GM23338 (cell line): ENCODE results near the gene LINC00305. TPM values are rescaled to one million over a fixed set of nuclear protein-coding genes. Genes with fewer than 3 reads are reported as not detected.

Experiments used
- ATAC-seq: fragments of 200-7000 bp; cut with Tn5 transposase; 3 replicates; pipeline ENCODE4 v1.9.1; 2020
- DNase-seq: peaks from one replicate; pipeline ENCODE4 v3.0.0-alpha.2; 2015; ENCODE audit warnings: low spot score
- H2AFZ ChIP-seq: fragments of 200-600 bp; sonication (generic); 2 replicates; pipeline ENCODE4 v1.8.0; 2016; ENCODE audit warnings: antibody characterized with exemption, mild to moderate bottlenecking, moderate library complexity
- H3F3A ChIP-seq: fragments of 200-600 bp; sonication (generic); replicated peaks from 2 replicates; pipeline ENCODE4 v1.8.0; 2017; ENCODE audit warnings: antibody characterized with exemption, mixed run types, low read depth
- H3K27ac ChIP-seq: fragments of 200-600 bp; sonication (generic); 2 replicates; pipeline ENCODE4 v1.6.1; 2016; ENCODE audit warnings: low read depth
- H3K27me3 ChIP-seq: fragments of 200-600 bp; sonication (generic); 2 replicates; pipeline ENCODE4 v1.8.0; 2016; ENCODE audit warnings: mild to moderate bottlenecking, mixed run types, moderate library complexity; ENCODE audit not compliant: insufficient read depth
- H3K36me3 ChIP-seq: fragments of 200-600 bp; sonication (generic); 2 replicates; pipeline ENCODE4 v1.8.0; 2016; ENCODE audit warnings: mild to moderate bottlenecking; ENCODE audit not compliant: insufficient read depth
- H3K4me1 ChIP-seq: fragments of 200-600 bp; sonication (generic); 2 replicates; pipeline ENCODE4 v1.8.0; 2016; ENCODE audit warnings: mild to moderate bottlenecking, moderate library complexity; ENCODE audit not compliant: insufficient read depth
- H3K4me2 ChIP-seq: fragments of 200-600 bp; sonication (generic); 2 replicates; pipeline ENCODE4 v1.7.1; 2017; ENCODE audit warnings: mixed run types
- H3K4me3 ChIP-seq: fragments of 200-600 bp; sonication (generic); 2 replicates; pipeline ENCODE4 v1.6.1; 2016; ENCODE audit warnings: mixed run types
- H3K79me2 ChIP-seq: fragments of 200-600 bp; sonication (generic); replicated peaks from 2 replicates; pipeline ENCODE4 v1.8.0; 2017; ENCODE audit warnings: mild to moderate bottlenecking; ENCODE audit not compliant: insufficient read depth
- H3K9me2 ChIP-seq: fragments of 200-600 bp; sonication (generic); 2 replicates; pipeline ENCODE4 v1.8.0; 2017; ENCODE audit not compliant: insufficient read depth
- H4K20me1 ChIP-seq: fragments of 200-600 bp; sonication (generic); replicated peaks from 2 replicates; pipeline ENCODE4 v1.8.0; 2017; ENCODE audit warnings: mild to moderate bottlenecking; ENCODE audit not compliant: insufficient read depth
- H3K27ac Mint-ChIP-seq: 2 replicates; pipeline ENCODE4 v1.8.0; 2020; ENCODE audit warnings: inconsistent platforms, mild to moderate bottlenecking, moderate library complexity, mixed read lengths
- H3K27me3 Mint-ChIP-seq: 3 replicates; pipeline ENCODE4 v1.8.0; 2022; ENCODE audit warnings: low read depth, mild to moderate bottlenecking, moderate library complexity, mixed read lengths, inconsistent platforms; ENCODE audit not compliant: insufficient read depth, poor library complexity
- H3K36me3 Mint-ChIP-seq: 3 replicates; pipeline ENCODE4 v1.8.0; 2021; ENCODE audit warnings: low read depth, mild to moderate bottlenecking, inconsistent platforms, moderate library complexity, mixed read lengths
- H3K4me1 Mint-ChIP-seq: 3 replicates; pipeline ENCODE4 v1.8.0; 2020; ENCODE audit warnings: mild to moderate bottlenecking, inconsistent platforms, mixed read lengths
- H3K4me3 Mint-ChIP-seq: 3 replicates; pipeline ENCODE4 v1.8.0; 2021; ENCODE audit warnings: moderate library complexity, mild to moderate bottlenecking, inconsistent platforms, mixed read lengths
- H3K9me3 Mint-ChIP-seq: 3 replicates; pipeline ENCODE4 v1.8.0; 2020; ENCODE audit warnings: moderate library complexity, mild to moderate bottlenecking, inconsistent platforms, mixed read lengths
- CREB1 ChIP-seq: fragments of 250-450 bp; sonication (Bioruptor Pico); IDR thresholded peaks from 2 replicates; pipeline ENCODE4 v1.5.0; 2020; ENCODE audit warnings: low read depth, mild to moderate bottlenecking, moderate library complexity
- EZH2 ChIP-seq: fragments of 200-600 bp; sonication (generic); IDR thresholded peaks from one replicate; pipeline ENCODE4 v1.8.0; 2017; ENCODE audit warnings: antibody characterized with exemption, mild to moderate bottlenecking, low read depth; ENCODE audit not compliant: unreplicated experiment
- NANOG ChIP-seq: IDR thresholded peaks from 2 replicates; pipeline ENCODE4 v1.6.1; 2016; ENCODE audit warnings: antibody characterized with exemption, borderline replicate concordance
- STAT1 ChIP-seq: IDR thresholded peaks from one replicate; pipeline ENCODE4 v1.6.1; 2016; ENCODE audit warnings: antibody characterized with exemption; ENCODE audit not compliant: unreplicated experiment
- ZNF114 ChIP-seq: fragments of 250-450 bp; sonication (Bioruptor Pico); IDR thresholded peaks from 2 replicates; pipeline ENCODE4 v1.5.0; 2020; ENCODE audit warnings: mild to moderate bottlenecking, moderate library complexity
- ZNF331 ChIP-seq: fragments of 250-450 bp; sonication (Bioruptor Pico); IDR thresholded peaks from 2 replicates; pipeline ENCODE4 v1.5.0; 2020; ENCODE audit warnings: low read depth, mild to moderate bottlenecking, moderate library complexity
- polyA plus RNA-seq: library from polyadenylated mRNA; unstranded; fragments of >200 nt; fragmentation: Nextera tagmentation; extraction: Ambion mirVana; gene quantifications from 2 replicates; pipeline ENCODE4 v1.2.1, GENCODE V29; 2016
- total RNA-seq: library from RNA; depleted of rRNA; stranded (reverse); fragments of >200 nt; shearing (Covaris generic); gene quantifications from 2 replicates; pipeline ENCODE4 v1.2.3, GENCODE V29; 2014
- TF ChIP-seq, protein P1 (sequence below): fragments of 250-450 bp; sonication (Bioruptor Pico); IDR thresholded peaks from 2 replicates; pipeline ENCODE4 v1.5.0; 2020; ENCODE audit warnings: mild to moderate bottlenecking, moderate library complexity
- TF ChIP-seq, protein P2 (sequence below): IDR thresholded peaks from 2 replicates; pipeline ENCODE4 v1.6.1; 2016; ENCODE audit warnings: antibody characterized with exemption

Gene LINC00305
- total and polyA plus RNA-seq, 2 experiments from 2014 or later = not detected

DNA sequence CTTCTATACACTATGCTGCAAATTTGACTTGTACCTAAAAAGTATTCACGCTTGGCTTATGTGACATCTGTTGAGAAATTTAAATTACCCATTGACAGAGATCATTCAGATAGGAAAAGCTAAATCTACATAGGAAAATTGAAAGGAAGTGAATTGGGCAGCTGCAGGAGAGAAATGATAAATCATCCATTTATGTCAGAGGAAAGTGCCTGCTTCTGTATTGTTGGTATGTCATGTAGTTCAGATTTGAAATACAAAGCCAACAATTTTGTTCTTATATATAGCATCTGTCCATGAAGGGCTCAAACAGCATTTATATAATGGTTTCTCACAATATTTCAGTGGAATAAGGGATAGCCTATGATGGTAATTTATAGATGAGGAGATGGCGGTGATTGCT is 17.6 kb downstream of the LINC00305 start (continued):
- TF ChIP-seq, protein P1, sequence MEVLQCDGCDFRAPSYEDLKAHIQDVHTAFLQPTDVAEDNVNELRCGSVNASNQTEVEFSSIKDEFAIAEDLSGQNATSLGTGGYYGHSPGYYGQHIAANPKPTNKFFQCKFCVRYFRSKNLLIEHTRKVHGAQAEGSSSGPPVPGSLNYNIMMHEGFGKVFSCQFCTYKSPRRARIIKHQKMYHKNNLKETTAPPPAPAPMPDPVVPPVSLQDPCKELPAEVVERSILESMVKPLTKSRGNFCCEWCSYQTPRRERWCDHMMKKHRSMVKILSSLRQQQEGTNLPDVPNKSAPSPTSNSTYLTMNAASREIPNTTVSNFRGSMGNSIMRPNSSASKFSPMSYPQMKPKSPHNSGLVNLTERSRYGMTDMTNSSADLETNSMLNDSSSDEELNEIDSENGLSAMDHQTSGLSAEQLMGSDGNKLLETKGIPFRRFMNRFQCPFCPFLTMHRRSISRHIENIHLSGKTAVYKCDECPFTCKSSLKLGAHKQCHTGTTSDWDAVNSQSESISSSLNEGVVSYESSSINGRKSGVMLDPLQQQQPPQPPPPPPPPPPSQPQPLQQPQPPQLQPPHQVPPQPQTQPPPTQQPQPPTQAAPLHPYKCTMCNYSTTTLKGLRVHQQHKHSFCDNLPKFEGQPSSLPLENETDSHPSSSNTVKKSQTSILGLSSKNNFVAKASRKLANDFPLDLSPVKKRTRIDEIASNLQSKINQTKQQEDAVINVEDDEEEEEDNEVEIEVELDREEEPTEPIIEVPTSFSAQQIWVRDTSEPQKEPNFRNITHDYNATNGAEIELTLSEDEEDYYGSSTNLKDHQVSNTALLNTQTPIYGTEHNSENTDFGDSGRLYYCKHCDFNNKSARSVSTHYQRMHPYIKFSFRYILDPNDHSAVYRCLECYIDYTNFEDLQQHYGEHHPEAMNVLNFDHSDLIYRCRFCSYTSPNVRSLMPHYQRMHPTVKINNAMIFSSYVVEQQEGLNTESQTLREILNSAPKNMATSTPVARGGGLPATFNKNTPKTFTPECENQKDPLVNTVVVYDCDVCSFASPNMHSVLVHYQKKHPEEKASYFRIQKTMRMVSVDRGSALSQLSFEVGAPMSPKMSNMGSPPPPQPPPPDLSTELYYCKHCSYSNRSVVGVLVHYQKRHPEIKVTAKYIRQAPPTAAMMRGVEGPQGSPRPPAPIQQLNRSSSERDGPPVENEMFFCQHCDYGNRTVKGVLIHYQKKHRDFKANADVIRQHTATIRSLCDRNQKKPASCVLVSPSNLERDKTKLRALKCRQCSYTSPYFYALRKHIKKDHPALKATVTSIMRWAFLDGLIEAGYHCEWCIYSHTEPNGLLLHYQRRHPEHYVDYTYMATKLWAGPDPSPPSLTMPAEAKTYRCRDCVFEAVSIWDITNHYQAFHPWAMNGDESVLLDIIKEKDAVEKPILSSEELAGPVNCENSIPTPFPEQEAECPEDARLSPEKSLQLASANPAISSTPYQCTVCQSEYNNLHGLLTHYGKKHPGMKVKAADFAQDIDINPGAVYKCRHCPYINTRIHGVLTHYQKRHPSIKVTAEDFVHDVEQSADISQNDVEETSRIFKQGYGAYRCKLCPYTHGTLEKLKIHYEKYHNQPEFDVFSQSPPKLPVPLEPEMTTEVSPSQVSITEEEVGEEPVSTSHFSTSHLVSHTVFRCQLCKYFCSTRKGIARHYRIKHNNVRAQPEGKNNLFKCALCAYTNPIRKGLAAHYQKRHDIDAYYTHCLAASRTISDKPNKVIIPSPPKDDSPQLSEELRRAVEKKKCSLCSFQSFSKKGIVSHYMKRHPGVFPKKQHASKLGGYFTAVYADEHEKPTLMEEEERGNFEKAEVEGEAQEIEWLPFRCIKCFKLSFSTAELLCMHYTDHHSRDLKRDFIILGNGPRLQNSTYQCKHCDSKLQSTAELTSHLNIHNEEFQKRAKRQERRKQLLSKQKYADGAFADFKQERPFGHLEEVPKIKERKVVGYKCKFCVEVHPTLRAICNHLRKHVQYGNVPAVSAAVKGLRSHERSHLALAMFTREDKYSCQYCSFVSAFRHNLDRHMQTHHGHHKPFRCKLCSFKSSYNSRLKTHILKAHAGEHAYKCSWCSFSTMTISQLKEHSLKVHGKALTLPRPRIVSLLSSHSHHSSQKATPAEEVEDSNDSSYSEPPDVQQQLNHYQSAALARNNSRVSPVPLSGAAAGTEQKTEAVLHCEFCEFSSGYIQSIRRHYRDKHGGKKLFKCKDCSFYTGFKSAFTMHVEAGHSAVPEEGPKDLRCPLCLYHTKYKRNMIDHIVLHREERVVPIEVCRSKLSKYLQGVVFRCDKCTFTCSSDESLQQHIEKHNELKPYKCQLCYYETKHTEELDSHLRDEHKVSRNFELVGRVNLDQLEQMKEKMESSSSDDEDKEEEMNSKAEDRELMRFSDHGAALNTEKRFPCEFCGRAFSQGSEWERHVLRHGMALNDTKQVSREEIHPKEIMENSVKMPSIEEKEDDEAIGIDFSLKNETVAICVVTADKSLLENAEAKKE (CRISPR knock-in tag) = no peak
- no peak for TF ChIP-seq EZH2

- ATAC-seq (no peak), DNase-seq (no peak)
- Histone ChIP-seq H3K4me1 (peaks cover 6% of the 10 kb centered on the region; the same call in 1 of the 2 replicates), H3F3A (no peaks in the 10 kb centered on the region), H3K79me2 (no peaks in the 10 kb centered on the region), H3K36me3 (no peaks in the 10 kb centered on the region), H3K4me3 (no peak overlapping the region), H3K27ac (no peak overlapping the region), H4K20me1 (no peaks in the 10 kb centered on the region), H2AFZ (no peak overlapping the region), H3K27me3 (no peaks in the 10 kb centered on the region), H3K9me2 (no peaks in the 10 kb centered on the region; the same call in 1 of the 2 replicates), H3K4me2 (no peak overlapping the region)
- no peaks in the 10 kb centered on the region for H3K9me3 Mint-ChIP-seq
- H3K36me3 Mint-ChIP-seq = no peaks in the 10 kb centered on the region
- H3K27me3 Mint-ChIP-seq = no peaks in the 10 kb centered on the region
- H3K4me3 Mint-ChIP-seq = no peak overlapping the region
- H3K27ac Mint-ChIP-seq = no peak overlapping the region
- peaks cover 12% of the 10 kb centered on the region for H3K4me1 Mint-ChIP-seq
- TF ChIP-seq NANOG = no peak
- no peak for TF ChIP-seq STAT1
- TF ChIP-seq, protein P1 (CRISPR knock-in tag) = no peak
- no peak for TF ChIP-seq CREB1 (CRISPR knock-in tag)
- TF ChIP-seq ZNF114 (CRISPR knock-in tag) = no peak
- TF ChIP-seq, protein P2, sequence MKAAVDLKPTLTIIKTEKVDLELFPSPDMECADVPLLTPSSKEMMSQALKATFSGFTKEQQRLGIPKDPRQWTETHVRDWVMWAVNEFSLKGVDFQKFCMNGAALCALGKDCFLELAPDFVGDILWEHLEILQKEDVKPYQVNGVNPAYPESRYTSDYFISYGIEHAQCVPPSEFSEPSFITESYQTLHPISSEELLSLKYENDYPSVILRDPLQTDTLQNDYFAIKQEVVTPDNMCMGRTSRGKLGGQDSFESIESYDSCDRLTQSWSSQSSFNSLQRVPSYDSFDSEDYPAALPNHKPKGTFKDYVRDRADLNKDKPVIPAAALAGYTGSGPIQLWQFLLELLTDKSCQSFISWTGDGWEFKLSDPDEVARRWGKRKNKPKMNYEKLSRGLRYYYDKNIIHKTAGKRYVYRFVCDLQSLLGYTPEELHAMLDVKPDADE = no peak
- no peak for TF ChIP-seq ZNF331 (CRISPR knock-in tag)
These were observed 21.7 kb downstream of the LINC00305 start for GRCh38 chr18:64127172-64127571.
